DOHH2 (cell line): ENCODE data around the gene MVB12A.
A peak's percentile ranks its signal among the peaks of the same experiment; 100 is the strongest.

Source experiments
- H3F3A ChIP-seq: fragments of 200-600 bp; sonication (generic), shearing (Covaris generic); 2 replicates; pipeline ENCODE4 v1.6.0; 2016; ENCODE audit warnings: antibody characterized with exemption, mild to moderate bottlenecking; ENCODE audit not compliant: control insufficient read depth, insufficient read depth
- H3K27ac ChIP-seq: fragments of 200-600 bp; sonication (generic); 2 replicates; pipeline ENCODE4 v1.5.1; 2014; ENCODE audit warnings: low read depth, mild to moderate bottlenecking, low read length, moderate library complexity
- H3K27me3 ChIP-seq: fragments of 200-600 bp; sonication (generic); 2 replicates; pipeline ENCODE4 v1.6.1; 2014; ENCODE audit warnings: mild to moderate bottlenecking, low read length, mixed read lengths; ENCODE audit not compliant: control insufficient read depth
- H3K36me3 ChIP-seq: fragments of 200-600 bp; sonication (generic); 2 replicates; pipeline ENCODE4 v1.6.1; 2014; ENCODE audit warnings: mild to moderate bottlenecking, low read length, moderate library complexity, mixed read lengths; ENCODE audit not compliant: control insufficient read depth
- H3K4me1 ChIP-seq: fragments of 200-600 bp; sonication (generic); 2 replicates; pipeline ENCODE4 v1.6.1; 2014; ENCODE audit warnings: mild to moderate bottlenecking, low read length, mixed read lengths; ENCODE audit not compliant: control insufficient read depth
- H3K4me2 ChIP-seq: fragments of 200-600 bp; sonication (generic); 2 replicates; pipeline ENCODE4 v1.6.0; 2014; ENCODE audit warnings: mild to moderate bottlenecking, low read length, moderate library complexity
- H3K4me3 ChIP-seq: fragments of 200-600 bp; sonication (generic); 2 replicates; pipeline ENCODE4 v1.5.1; 2014; ENCODE audit warnings: mild to moderate bottlenecking, low read length, mixed read lengths
- H3K79me2 ChIP-seq: fragments of 200-600 bp; sonication (generic); 2 replicates; pipeline ENCODE4 v1.6.1; 2014; ENCODE audit warnings: mild to moderate bottlenecking, low read length, mixed read lengths; ENCODE audit not compliant: control insufficient read depth
- H3K9me2 ChIP-seq: fragments of 200-600 bp; sonication (generic); replicated peaks from 2 replicates; pipeline ENCODE4 v1.6.1; 2014; ENCODE audit warnings: mild to moderate bottlenecking, low read length, mixed read lengths; ENCODE audit not compliant: control insufficient read depth
- H3K9me3 ChIP-seq: fragments of 200-600 bp; sonication (generic); 2 replicates; pipeline ENCODE4 v1.6.1; 2014; ENCODE audit warnings: antibody characterized with exemption, low read length, mixed read lengths; ENCODE audit not compliant: control insufficient read depth, insufficient read depth
- H4K20me1 ChIP-seq: fragments of 200-600 bp; sonication (generic); 2 replicates; pipeline ENCODE4 v1.6.0; 2014; ENCODE audit warnings: low read depth, mild to moderate bottlenecking, antibody characterized with exemption, low read length, moderate library complexity; ENCODE audit not compliant: control insufficient read depth, insufficient read depth
- EZH2phosphoT487 ChIP-seq: fragments of 200-600 bp; sonication (generic); IDR thresholded peaks from 2 replicates; pipeline ENCODE4 v1.6.1; 2017; ENCODE audit warnings: borderline replicate concordance, mild to moderate bottlenecking, antibody characterized with exemption, low read length, moderate library complexity, mixed read lengths
- TF ChIP-seq, protein P1 (sequence below): fragments of 200-600 bp; sonication (generic); IDR thresholded peaks from one replicate; pipeline ENCODE4 v1.5.1; 2014; ENCODE audit warnings: antibody characterized with exemption, mild to moderate bottlenecking, low read depth, low read length; ENCODE audit not compliant: poor library complexity, severe bottlenecking

MVB12A gene

DNA sequence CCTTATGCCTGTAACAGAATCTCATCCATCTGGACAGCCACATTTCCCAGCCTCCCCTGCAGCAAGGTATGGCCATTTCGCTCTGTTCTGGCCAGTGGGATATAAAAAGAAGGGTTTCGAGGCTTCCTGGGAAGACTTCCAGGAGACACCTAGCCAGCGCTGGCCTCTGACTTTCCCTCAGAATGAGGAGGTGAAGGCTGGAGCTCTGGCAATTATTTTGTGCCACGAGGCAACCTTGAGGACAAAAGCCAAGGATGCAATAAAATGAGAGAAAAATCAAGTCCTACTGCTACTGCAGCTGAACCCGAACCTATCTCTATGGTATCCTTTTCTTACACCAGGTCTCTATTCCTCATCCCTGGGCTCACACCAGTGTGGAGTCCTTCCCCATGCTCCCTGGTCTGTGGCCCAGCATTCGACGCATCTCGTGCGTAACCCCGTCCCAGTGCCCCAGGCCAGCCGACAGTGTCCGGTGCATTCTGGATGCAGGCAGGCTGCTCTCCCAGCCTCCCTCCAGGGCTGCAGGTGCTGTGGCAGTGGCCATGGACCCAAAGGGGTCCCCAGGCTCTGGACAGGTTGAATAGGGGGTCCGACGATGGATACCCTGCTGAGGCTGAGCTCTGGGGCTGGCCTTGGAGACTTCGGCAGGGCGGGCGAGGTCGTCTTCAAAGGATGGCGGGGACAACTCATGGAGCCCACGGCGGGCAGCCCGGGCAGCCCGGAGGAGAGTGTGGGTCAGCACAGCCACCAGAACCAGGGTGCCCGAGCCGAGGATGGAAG, 16.4 kb downstream of the MVB12A start:
- no peaks in the 10 kb centered on the region for H4K20me1 ChIP-seq
- no peaks in the 10 kb centered on the region for H3F3A ChIP-seq
- H3K36me3 ChIP-seq: no peaks in the 10 kb centered on the region
- H3K79me2 ChIP-seq: no peaks in the 10 kb centered on the region
- no peak overlapping the region for H3K27ac ChIP-seq
- H3K9me2 ChIP-seq: no peaks in the 10 kb centered on the region
- H3K27me3 ChIP-seq: no peaks in the 10 kb centered on the region
- H3K4me3 ChIP-seq: no peak overlapping the region
- H3K9me3 ChIP-seq: peaks cover 1% of the 10 kb centered on the region; the same call in 1 of the 2 replicates
- H3K4me2 ChIP-seq: no peak overlapping the region
- no peaks in the 10 kb centered on the region for H3K4me1 ChIP-seq
- TF ChIP-seq, protein P1, sequence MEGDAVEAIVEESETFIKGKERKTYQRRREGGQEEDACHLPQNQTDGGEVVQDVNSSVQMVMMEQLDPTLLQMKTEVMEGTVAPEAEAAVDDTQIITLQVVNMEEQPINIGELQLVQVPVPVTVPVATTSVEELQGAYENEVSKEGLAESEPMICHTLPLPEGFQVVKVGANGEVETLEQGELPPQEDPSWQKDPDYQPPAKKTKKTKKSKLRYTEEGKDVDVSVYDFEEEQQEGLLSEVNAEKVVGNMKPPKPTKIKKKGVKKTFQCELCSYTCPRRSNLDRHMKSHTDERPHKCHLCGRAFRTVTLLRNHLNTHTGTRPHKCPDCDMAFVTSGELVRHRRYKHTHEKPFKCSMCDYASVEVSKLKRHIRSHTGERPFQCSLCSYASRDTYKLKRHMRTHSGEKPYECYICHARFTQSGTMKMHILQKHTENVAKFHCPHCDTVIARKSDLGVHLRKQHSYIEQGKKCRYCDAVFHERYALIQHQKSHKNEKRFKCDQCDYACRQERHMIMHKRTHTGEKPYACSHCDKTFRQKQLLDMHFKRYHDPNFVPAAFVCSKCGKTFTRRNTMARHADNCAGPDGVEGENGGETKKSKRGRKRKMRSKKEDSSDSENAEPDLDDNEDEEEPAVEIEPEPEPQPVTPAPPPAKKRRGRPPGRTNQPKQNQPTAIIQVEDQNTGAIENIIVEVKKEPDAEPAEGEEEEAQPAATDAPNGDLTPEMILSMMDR: no peak
- no peak for TF ChIP-seq EZH2phosphoT487

- Histone ChIP-seq H3K4me3 (no peak overlapping the region), H3K36me3 (no peaks in the 10 kb centered on the region), H4K20me1 (no peaks in the 10 kb centered on the region), H3K4me1 (no peaks in the 10 kb centered on the region), H3K4me2 (no peak overlapping the region), H3K27me3 (no peaks in the 10 kb centered on the region), H3K27ac (no peak overlapping the region), H3K79me2 (no peaks in the 10 kb centered on the region), H3F3A (no peaks in the 10 kb centered on the region), H3K9me2 (no peaks in the 10 kb centered on the region), H3K9me3 (peaks cover 5% of the 10 kb centered on the region; the same call in 1 of the 2 replicates)
- TF ChIP-seq, protein P1: no peak
- TF ChIP-seq EZH2phosphoT487: no peak
Measured at GRCh38 chr19:17436874-17437267, 17.0 kb downstream of the MVB12A start.

GRCh38 chr19:17441241-17442021, 21.6 kb downstream of the MVB12A start:
- Histone ChIP-seq H3K9me3 (peaks cover 5% of the 10 kb centered on the region; the same call in 1 of the 2 replicates), H3K9me2 (no peaks in the 10 kb centered on the region), H3K36me3 (no peaks in the 10 kb centered on the region), H3K79me2 (no peaks in the 10 kb centered on the region), H3K27ac (no peak overlapping the region), H3K27me3 (peaks cover 10% of the 10 kb centered on the region; the same call in 1 of the 2 replicates), H3F3A (no peaks in the 10 kb centered on the region), H3K4me2 (no peak overlapping the region), H3K4me3 (no peak overlapping the region), H4K20me1 (no peaks in the 10 kb centered on the region), H3K4me1 (no peaks in the 10 kb centered on the region)
- TF ChIP-seq EZH2phosphoT487: no peak
- TF ChIP-seq, protein P1: peak; percentile 76
